HG02870 (cell line): ENCODE results near the gene SBK1.
"Not testable (repeated sequence)": the region's sequence is repeated elsewhere in the genome, so short reads cannot be mapped to it uniquely, and the experiment has no call there.

Experiments used
- ATAC-seq: cut with Tn5 transposase; IDR thresholded peaks from one replicate; pipeline ENCODE4 v1.9.1; 2021; ENCODE audit warnings: mild to moderate bottlenecking, moderate library complexity; ENCODE audit not compliant: unreplicated experiment

Gene SBK1

DNA sequence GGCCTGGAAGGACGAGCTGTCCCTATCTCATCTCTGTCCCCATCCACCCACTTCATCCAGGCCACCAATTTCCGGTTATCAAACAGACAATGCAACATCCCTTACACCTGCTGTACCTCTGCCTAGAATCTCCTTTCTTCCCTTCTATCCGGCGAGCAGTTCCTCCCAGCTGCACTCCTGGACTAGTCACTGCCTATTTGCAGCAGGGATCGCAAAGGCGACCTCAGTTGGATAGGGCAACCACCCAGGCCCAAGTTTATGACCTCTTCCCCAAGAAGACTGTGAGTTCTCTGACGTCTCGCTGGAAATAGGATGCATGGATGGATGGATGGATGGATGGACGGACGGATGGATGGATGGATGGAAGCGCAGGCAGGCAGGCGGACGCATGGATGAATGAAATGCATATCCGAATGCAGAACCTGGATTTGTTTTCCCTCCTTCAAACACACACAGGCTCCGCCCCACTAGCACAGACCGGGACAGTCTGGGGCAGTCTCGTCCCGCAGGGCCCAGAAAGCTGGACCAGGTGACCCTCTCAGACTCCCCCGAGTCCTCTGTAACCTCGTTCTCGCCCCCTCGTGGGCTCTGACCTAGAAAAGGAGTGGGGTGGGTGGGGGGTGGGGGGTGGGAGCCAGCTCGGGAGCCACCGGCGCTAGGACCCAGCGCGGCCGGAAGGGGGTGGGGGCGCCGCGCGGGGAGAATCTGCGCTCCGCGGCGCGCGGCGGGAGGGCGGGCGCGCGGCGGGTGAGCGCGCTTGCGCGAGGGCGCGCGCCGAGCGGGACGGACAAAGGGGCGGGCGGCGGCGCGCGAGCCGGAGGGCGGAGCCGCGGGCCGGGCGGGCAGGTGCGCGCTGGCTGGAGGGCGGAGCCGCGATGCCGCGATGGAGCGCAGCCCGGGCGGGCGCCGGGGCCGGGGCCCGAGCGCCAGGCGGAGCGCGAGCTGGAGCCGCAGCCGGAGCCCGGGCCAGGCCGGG lies at the start of gene SBK1:
SBK1 (plus strand) TSS at position 875 of the 976 bp plus-strand sequence. CDS start 24,867 bp downstream, outside the sequence.
- no peak for ATAC-seq

DNA sequence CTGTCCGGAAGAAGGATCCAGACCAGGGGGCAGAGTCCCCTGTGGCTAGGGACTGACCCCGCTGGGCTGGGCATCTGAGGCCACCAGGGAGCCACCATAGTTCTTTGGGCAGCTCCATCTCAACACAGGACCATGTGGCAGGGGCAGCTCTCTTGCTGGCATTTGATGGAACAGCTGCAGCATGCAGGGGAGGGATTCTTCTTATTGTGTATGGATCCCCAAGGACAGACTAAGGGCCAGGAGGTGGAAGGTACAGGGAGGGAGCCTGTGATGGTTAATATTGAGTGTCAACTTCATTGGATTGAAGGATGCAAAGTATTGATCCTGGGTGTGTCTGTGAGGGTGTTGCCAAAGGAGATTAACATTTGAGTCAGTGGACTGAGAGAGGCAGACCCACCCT lies 42.8 kb upstream of the SBK1 start:
- not testable (repeated sequence) for ATAC-seq

DNA sequence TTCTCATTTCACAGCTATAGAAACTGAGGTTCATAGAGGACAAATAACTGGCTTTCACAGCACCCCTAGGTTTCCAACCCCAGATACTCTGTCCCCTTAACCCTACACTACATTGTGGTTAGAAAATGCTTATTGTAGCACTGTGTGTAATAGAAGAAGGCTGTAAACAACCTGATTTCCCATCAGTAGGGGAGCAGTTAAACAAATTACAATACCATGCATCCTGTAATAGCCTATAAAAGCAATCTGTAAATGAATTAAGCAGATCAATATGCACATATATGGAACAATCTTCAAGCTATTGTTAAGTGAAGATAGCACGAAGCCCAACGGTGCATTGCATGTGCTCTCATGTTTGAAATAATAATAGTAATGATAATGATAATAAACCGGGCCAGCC lies 41.3 kb upstream of the SBK1 start:
- no peak for ATAC-seq

DNA sequence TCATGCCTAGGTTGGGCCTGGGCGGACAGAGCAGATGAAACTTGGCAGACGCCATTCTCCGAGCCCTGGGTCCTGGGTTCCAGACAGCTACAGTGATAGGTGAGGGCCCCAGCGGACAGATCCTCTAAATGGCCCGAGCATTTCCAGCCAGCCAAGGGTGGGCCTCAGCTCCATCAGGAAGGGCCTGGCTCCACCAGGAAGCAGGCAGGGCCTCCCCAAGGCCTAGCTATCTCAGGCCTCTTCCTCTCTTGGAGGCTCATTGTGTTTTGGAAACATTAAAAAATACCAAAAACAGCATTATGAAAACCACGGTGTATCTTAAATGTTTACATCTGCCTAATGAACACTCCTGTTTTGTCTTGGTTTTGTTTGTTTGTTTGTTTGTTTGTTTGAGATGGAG lies 38.2 kb upstream of the SBK1 start:
- no peak for ATAC-seq

DNA sequence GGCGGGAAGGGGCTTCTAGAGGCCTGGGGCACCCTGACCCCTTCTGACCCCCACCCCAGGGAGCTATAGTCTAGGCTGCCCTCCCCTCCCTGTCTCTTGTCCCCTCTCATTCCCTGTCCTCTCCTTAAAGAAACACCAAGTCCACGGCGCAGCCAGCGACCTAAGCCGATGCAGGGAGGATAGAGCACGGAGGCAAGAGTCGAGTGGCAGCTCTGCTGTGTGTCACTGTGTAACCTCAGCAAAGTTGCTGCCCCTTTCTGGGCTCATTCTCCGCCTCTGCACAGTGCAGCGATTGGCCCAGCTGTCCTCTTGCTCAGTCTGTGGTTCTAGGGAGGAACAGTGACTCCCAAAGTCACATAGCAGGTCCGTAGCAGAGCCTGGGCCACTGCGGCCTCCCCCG lies 36.5 kb upstream of the SBK1 start:
- ATAC-seq = no peak

DNA sequence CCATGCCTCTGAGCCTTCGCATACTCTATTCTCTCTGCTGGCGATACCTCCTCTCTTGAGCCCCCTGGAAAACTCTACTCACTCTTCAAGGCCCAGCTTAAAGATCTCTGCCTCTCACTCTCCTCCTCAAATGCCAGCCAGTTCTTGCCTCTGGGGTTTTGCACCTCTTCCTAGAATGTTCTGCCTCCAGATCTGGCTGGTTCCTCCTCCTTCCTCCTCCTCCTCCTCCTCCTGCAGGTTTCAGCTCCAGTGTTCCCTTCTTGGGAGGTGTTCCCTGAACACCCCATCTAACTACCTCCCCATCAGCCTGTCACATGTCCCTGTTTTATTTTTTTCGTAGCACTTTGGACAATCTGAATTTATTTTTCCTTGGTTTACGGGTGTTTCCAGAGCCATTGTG lies 35.1 kb upstream of the SBK1 start:
- no peak for ATAC-seq

DNA sequence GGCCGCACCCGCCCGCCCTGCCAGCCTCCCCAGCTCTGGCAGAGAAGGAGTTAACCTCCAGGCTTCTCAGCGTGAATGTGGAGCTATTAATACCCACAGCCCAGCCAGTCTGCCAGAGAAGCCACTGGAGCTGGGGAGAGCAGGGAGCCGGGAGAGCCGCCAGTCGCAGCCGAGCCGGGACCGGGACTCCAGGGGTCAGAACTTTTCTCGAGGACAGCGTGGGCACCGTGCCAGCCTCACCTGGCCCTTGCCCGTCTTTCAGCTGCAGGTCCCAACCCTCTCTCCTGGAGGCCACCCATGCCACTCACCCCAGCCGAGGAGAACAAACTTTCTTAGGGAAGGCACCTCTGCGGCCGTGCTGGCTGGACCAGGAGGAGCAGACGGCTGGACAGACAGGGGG lies 33.8 kb upstream of the SBK1 start:
- no peak for ATAC-seq

DNA sequence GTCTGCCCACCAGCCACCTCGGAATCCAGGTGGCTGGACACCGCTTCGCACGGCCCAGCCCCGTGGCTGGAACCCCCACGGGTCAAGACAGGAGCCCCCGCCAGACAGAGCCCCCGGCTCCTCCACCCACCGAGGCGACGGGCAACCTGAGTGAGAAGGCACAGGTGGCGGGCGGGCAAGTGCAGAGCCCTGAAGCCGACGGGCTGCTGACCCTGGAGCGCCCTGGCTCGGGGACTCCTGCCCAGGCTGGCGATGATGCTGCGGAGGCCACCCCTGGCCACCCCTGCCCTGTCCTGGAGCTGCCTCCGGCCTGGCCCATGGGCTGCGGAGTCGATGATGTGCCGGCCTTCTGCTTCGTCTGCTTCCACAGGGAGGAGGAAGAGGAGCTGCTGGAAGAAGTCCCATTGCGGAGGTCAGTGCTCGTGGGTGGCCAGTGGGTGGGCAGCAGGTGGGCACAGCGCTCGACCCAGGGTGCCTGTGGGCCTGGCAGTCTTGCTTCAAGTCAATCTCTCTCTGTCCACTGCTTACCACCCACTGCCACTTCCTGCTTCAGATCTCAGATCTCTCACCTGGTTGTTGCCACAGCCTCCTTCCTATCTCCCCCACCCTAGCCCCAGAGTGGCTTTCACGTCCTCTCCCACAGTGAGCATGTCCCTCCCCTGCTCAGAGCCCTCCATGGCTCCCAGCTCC lies 33.1 kb upstream of the SBK1 start:
- no peak for ATAC-seq

DNA sequence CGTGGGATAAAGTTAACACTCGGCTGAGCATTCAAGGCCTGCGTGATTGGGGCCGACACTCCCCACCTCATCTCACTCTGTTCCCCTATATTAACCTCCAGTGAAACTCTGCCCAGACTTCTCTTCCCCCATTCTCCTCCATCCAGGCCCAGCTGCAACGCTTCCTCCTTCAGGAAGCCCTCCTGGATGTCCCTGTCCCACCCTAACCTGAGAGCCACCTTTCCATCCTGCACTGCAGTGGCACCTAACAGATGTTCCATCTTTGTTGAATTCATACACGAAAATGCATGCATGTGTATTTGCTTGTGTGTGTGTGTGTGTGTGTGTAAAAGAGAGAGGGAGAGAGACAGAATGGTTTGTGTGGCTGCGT lies 32.6 kb upstream of the SBK1 start:
- no peak for ATAC-seq

DNA sequence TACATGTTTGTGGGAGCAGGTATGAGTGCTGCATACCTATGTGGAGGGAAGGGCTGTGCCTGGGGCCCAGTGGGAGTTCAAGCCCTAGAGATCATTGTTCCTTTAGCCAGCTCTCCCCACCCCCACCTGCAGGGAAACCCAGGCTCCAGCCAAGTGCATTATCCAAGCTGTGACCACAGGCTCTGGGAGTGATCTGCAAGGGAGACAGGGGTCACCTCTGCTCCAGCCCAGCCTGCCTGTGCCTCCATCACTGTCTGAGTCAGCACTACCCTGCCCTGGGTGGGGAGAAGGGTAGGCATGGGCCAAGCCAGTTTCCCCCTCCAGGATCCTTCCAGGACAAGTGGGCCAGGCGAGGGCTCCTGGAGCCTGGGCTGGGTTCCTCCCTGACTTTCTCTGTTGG lies 32.1 kb upstream of the SBK1 start:
- no peak for ATAC-seq

DNA sequence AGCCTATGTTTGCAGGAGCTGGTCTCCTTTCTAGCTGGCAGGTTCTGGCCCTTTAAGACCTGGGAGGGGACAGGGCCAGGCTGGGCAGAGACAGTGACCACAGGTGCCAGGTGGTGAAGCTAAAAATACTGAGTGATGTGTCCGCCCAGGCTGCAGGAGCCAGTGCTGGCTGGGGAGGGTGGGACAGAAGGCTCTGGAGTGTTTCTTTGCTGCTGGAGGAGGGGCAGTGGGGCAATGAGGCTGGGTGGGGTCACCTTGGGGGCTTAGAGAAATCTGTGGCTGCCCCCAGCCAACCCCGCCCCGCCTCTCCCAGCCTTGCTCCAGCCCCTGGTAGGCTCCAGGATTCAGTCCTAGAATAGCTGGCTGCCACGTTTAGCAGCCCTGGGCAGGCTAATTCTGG lies 30.4 kb upstream of the SBK1 start:
- ATAC-seq = no peak

DNA sequence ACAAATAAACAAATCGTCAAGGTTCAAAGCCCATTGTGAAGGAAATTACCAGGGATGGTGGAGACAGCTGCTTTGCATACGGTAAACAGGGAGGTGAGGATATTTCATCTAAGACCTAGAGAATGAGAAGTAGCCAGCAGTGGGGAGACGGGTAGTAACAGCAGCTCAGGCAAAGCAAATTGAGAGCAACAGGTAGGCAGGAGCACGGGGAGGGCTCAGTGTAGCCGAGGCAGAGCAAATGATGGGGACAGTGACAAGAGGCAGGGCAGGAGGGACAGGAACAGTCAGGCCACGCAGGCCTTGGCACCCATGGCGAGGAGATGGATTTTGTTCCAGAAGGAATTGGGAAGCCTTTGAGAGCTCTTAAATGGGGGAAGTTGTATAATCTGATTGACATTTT lies 29.0 kb upstream of the SBK1 start:
- no peak for ATAC-seq

DNA sequence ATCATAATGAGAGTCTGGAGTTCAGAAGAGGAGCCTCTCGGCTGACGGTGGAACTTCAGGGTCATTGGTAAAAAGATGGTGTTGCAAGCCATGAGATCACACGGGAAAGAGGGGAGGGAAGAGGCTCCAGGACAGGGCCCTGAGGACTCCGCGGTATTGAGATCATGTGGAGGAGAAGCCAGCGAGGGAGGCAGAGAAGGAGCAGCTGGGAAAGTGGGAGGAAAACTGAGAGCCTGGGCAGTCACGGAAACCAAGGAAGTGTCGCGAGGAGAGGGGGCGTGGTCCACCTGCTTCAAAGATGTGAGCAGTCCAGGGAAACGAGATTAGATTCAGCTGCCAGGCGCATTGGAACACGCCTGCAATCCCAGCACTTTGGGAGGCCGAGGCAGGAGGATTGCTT lies 27.7 kb upstream of the SBK1 start:
- no peak for ATAC-seq

DNA sequence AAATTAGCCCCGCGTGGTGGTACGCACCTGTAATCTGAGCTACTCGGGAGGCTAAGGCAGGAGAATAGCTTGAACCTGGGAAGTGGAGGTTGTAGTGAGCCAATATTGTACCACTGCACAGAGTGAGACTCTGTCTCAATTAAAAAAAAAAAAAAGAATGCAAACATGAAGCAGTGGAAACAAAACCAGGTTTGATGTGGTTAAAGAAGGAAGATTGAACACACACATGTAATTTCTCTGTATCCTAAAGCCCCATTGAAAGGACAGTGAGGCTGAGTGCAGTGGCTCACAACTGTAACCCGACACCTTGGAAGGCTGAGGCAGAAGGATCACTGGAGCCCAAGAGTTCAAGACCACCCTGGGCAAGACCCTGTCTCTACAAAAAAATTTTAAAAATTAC lies 26.5 kb upstream of the SBK1 start:
- ATAC-seq = no peak

DNA sequence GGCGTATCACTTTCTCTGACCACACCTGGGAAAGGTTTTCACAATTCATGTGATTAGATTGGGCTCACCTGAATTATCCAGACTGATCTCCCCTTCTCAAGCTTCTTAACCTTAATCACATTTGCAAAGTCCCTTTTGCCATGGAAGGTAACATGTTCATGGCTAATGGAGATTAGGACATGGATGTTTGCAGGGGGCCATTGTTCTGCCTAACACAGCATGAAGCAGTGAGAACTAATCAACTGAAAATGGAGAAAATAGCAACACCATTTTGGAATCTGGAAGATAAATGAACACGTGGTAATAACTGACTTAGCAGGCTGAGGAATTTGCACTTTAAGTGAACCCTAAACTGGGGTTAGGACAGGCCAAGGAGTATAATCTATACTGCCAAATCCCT lies 25.0 kb upstream of the SBK1 start:
- no peak for ATAC-seq

DNA sequence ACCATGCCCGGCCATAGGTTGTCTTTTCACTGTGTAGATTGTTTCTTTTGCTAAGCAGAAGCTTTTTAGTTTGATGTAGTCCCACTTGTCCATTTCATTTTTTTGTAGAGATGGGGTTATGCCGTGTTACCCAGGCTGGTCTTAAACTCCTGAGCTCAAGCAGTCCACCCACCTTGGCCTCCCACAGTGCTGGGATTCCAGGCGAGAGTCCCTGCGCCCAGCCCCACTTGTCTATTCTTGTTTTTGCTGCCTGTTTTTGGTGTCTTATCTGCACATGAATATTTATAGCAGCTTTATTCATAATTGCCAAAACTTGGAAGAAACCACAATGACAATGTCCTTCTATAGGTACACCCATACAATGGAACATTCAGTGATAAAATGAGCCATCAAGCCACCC lies 18.8 kb upstream of the SBK1 start:
- ATAC-seq = no peak

DNA sequence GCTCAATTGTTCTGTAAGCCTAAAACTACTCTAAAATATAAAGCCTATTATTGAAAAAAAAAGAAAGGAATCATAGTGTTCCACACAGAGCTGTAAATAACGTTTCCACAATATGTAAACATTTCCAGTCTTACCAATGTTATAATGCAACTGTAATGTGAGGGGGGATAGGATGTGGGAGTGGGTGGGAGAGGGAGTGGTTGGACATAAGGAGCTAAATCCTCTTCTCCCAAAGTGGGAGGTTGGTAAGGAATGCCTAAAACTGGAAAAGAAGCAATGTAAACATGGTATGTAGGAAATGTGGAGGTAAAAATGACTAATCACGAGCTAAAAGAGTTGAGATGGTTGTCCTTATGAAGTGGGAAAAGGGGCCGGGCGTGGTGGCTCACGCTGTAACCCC lies 17.6 kb upstream of the SBK1 start:
- ATAC-seq = no peak

DNA sequence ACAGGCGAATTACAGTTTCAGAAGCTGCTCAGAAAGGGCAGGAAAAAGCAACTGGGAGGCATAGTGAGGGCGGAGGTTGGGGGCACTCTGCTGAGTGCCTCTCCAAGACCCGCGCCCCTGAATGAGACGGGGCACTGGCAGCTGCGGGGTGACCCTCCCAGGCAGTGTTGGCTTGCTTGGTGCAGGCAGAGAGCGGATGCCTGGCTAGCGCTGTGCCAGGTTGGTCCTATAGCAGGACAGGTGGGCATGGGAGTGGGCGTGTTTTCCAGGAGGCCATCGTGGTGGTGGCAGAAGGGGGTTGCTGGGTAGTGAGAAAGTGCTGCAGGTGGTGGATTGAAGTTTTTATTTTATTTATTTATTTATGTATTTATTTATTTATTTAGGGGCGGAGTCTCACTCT lies 16.0 kb upstream of the SBK1 start:
- ATAC-seq = no peak

DNA sequence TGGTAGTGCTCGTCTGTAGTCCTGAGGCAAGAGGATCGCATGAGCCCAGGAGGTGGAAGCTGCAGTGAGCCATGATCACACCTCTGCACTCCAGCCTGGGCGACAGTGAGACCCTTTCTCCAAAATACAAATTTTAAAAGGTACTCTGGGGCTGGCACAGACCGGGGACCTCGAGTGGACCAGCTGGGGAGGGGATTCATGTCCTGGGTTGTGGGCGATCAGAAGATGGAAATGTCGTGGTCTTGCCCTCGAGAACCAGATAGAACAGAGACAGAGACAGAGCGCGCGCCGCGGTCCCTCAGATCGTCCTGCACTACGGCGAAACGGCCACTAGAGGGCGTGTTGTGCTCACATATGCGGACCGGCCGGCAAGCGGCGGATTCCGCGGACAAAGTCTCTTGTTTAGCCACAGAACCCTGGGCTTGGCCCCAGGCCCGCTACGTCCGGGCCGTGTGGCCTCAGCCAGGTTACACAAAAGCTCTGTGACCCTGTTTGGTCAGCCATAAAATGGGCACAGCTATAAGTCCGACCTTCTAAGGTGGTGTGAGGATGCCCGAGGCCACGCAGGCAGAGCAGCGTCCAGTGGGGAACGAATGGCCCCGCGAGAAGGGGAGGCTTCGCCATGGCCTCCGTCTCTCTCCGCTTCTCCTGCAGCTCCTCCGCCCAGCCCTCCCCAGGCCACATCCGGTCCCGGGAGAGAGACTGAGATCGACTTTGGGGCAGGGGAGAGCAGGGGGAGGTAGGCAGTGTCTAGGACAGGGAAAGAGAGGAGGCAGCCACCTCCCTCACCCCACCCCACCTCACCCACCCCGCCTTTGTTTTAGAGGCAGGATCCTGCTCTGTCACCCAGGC lies 14.6 kb upstream of the SBK1 start:
- no peak for ATAC-seq

DNA sequence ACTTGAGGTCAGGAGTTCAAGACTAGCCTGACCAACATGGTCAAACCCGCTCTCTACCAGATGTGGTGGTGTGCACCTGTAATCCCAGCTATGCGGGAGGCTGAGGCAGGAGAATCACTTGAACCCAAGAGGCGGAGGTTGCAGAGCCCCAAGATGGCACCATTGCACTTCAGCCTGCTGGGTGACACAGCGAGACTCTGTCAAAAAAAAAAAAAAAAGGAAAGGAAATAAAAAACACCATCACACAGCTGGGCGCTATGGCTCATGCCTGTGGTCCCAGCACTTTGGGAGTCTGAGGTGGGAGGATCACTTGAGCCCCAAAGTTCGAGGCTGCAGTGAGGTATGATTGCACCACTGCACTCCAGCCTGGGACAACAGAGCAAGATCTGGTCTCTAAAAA lies 13.3 kb upstream of the SBK1 start:
- ATAC-seq = no peak
